SK-N-SH (cell line): ENCODE data around the gene LRRC46. TPM values are rescaled to one million over a fixed set of nuclear protein-coding genes. Genes with fewer than 3 reads are reported as not detected.

Experiments
- CTCF ChIA-PET: fragments of 300-600, 350-600 bp; formaldehyde crosslinking; extraction: SDS; loops from one replicate; lab custom pipeline; 2021; lab: Yijun Ruan, JAX
- POLR2A ChIA-PET: fragments of 350-600 bp; sonication (Branson Sonifier 250); formaldehyde crosslinking; extraction: SDS; loops from one replicate; lab custom pipeline; 2020; ENCODE audit warnings: antibody characterized with exemption, inconsistent platforms; lab: Yijun Ruan, JAX
- DNase-seq: peaks from one replicate; pipeline ENCODE4 v3.0.0; 2012
- H2AFZ ChIP-seq: fragments of 200-600 bp; sonication (generic); 2 replicates; pipeline ENCODE4 v1.8.1; 2016; ENCODE audit warnings: antibody characterized with exemption, mild to moderate bottlenecking, low read depth
- H3F3A ChIP-seq: fragments of 200-600 bp; sonication (generic); replicated peaks from 2 replicates; pipeline ENCODE3; 2016; ENCODE audit warnings: antibody characterized with exemption, mild to moderate bottlenecking; ENCODE audit not compliant: insufficient read depth
- H3K27ac ChIP-seq, 2 experiments: fragments of 200-500 bp in 1 of 2; fragments of 200-600 bp in 1 of 2; sonication (Bioruptor generic) in 1 of 2; sonication (generic), shearing (Covaris generic) in 1 of 2; 2 replicates each; pipeline versions ENCODE4 v1.5.1 to v1.6.1; 2014 to 2016; ENCODE audit warnings: low read depth in 2 of 2, inconsistent platforms in 1 of 2, low read length in 1 of 2, mild to moderate bottlenecking in 1 of 2, mixed read lengths in 1 of 2
- H3K27me3 ChIP-seq: fragments of 200-600 bp; sonication (generic), shearing (Covaris generic); 2 replicates; pipeline ENCODE4 v1.6.1; 2016; ENCODE audit warnings: mixed run types; ENCODE audit not compliant: insufficient read depth
- H3K36me3 ChIP-seq, 2 experiments: fragments of 200-500 bp in 1 of 2; fragments of 200-600 bp in 1 of 2; sonication (Bioruptor generic) in 1 of 2; sonication (generic) in 1 of 2; replicated peaks in 1 of 2; 2 replicates each; pipeline versions ENCODE3 to v1.5.1; 2014 to 2016; ENCODE audit warnings: low read length in 1 of 2, mild to moderate bottlenecking in 1 of 2; ENCODE audit not compliant: insufficient read depth in 2 of 2, control insufficient read depth in 1 of 2
- H3K4me1 ChIP-seq, 2 experiments: fragments of 200-500 bp in 1 of 2; fragments of 200-600 bp in 1 of 2; sonication (Bioruptor generic) in 1 of 2; sonication (generic), shearing (Covaris generic) in 1 of 2; 2 replicates each; pipeline versions ENCODE4 v1.5.1 to v1.6.1; 2014 to 2016; ENCODE audit warnings: low read depth in 1 of 2, low read length in 1 of 2, mixed run types in 1 of 2; ENCODE audit not compliant: insufficient read depth in 2 of 2, control insufficient read depth in 1 of 2
- H3K4me2 ChIP-seq: fragments of 200-600 bp; sonication (generic), shearing (Covaris generic); 2 replicates; pipeline ENCODE4 v1.6.1; 2017; ENCODE audit warnings: mixed run types
- H3K4me3 ChIP-seq, 2 experiments: fragments of 200-500 bp in 1 of 2; fragments of 200-600 bp in 1 of 2; sonication (Bioruptor generic) in 1 of 2; sonication (generic), shearing (Covaris generic) in 1 of 2; 2 replicates each; pipeline versions ENCODE4 v1.5.1 to v1.8.1; 2014 to 2016; ENCODE audit warnings: low read depth in 2 of 2, inconsistent platforms in 1 of 2, low read length in 1 of 2, mild to moderate bottlenecking in 1 of 2, mixed read lengths in 1 of 2, moderate library complexity in 1 of 2
- H3K79me2 ChIP-seq: fragments of 200-600 bp; sonication (generic); 2 replicates; pipeline ENCODE4 v1.8.1; 2017; ENCODE audit warnings: mild to moderate bottlenecking; ENCODE audit not compliant: insufficient read depth
- H3K9ac ChIP-seq: fragments of 200-600 bp; sonication (generic); 2 replicates; pipeline ENCODE4 v1.6.1; 2017; ENCODE audit warnings: mixed run types
- H3K9me2 ChIP-seq: fragments of 200-600 bp; sonication (generic); 2 replicates; pipeline ENCODE4 v1.6.1; 2017; ENCODE audit warnings: mixed run types
- H3K9me3 ChIP-seq: fragments of 200-600 bp; sonication (generic); 2 replicates; pipeline ENCODE4 v1.6.1; 2017; ENCODE audit warnings: mixed run types, mild to moderate bottlenecking, moderate library complexity
- H4K20me1 ChIP-seq: fragments of 200-600 bp; sonication (generic); 2 replicates; pipeline ENCODE4 v1.6.1; 2017; ENCODE audit warnings: mild to moderate bottlenecking, mixed run types; ENCODE audit not compliant: insufficient read depth
- CHD2 ChIP-seq: fragments of 150-350 bp; IDR thresholded peaks from 2 replicates; pipeline ENCODE4 v1.6.1; 2018; ENCODE audit warnings: low read length; ENCODE audit not compliant: partially characterized antibody
- ELF1 ChIP-seq: IDR thresholded peaks from 2 replicates; pipeline ENCODE4 v1.4.0; 2012
- EP300 ChIP-seq, 2 experiments: IDR thresholded peaks; 2 replicates each; pipeline versions ENCODE4 v1.4.0 to v1.6.1; 2012; ENCODE audit warnings: borderline replicate concordance in 1 of 2, low read depth in 1 of 2, low read length in 1 of 2
- EZH2phosphoT487 ChIP-seq: fragments of 200-600 bp; sonication (generic); IDR thresholded peaks from 2 replicates; pipeline ENCODE4 v1.6.1; 2017; ENCODE audit warnings: low read depth, mixed run types, mild to moderate bottlenecking, antibody characterized with exemption, moderate library complexity, borderline replicate concordance
- FOSL2 ChIP-seq: IDR thresholded peaks from 2 replicates; pipeline ENCODE4 v1.4.0; 2012; ENCODE audit warnings: low read depth, mild to moderate bottlenecking, moderate library complexity, borderline replicate concordance
- FOXJ3 ChIP-seq: sonication (generic); formaldehyde crosslinking; IDR thresholded peaks from 2 replicates; pipeline ENCODE4 v1.5.1; 2020; ENCODE audit warnings: mild to moderate bottlenecking, missing genetic modification reagents
- GABPA ChIP-seq: IDR thresholded peaks from 2 replicates; pipeline ENCODE4 v1.4.0; 2012; ENCODE audit warnings: low read depth, mild to moderate bottlenecking
- GATA2 ChIP-seq: sonication (generic); formaldehyde crosslinking; IDR thresholded peaks from 2 replicates; pipeline ENCODE4 v1.5.0; 2020; ENCODE audit warnings: mild to moderate bottlenecking, missing genetic modification reagents
- JUND ChIP-seq: IDR thresholded peaks from 2 replicates; pipeline ENCODE4 v1.4.0; 2012
- MXI1 ChIP-seq: IDR thresholded peaks from 2 replicates; pipeline ENCODE4 v1.6.1; 2012; ENCODE audit warnings: mild to moderate bottlenecking, low read depth, low read length, improper control_type of control experiment
- NFIC ChIP-seq: IDR thresholded peaks from 2 replicates; pipeline ENCODE4 v1.4.0; 2012; ENCODE audit warnings: borderline replicate concordance
- NRF1 ChIP-seq: IDR thresholded peaks from 2 replicates; pipeline ENCODE4 v1.6.1; 2012; ENCODE audit warnings: low read depth, mild to moderate bottlenecking, low read length
- PBX3 ChIP-seq: IDR thresholded peaks from 2 replicates; pipeline ENCODE4; 2012
- POLR2AphosphoS5 ChIP-seq: IDR thresholded peaks from 2 replicates; pipeline ENCODE4 v1.6.1; 2012; ENCODE audit warnings: low read depth, low read length
- RAD21 ChIP-seq: IDR thresholded peaks from 2 replicates; pipeline ENCODE4 v1.6.1; 2012; ENCODE audit warnings: mild to moderate bottlenecking, low read length
- RCOR1 ChIP-seq: fragments of 150-350 bp; IDR thresholded peaks from 2 replicates; pipeline ENCODE4 v1.6.1; 2017; ENCODE audit warnings: antibody characterized with exemption, low read length
- RFX5 ChIP-seq: IDR thresholded peaks from 2 replicates; pipeline ENCODE4 v1.6.1; 2012; ENCODE audit warnings: mild to moderate bottlenecking, improper control_type of control experiment, low read length
- RXRA ChIP-seq: IDR thresholded peaks from 2 replicates; pipeline ENCODE4 v1.4.0; 2012; ENCODE audit warnings: low read depth, mild to moderate bottlenecking, borderline replicate concordance
- SIN3A ChIP-seq: IDR thresholded peaks from 2 replicates; pipeline ENCODE4 v1.6.1; 2012; ENCODE audit warnings: low read depth, mild to moderate bottlenecking, low read length, moderate library complexity, borderline replicate concordance
- SMC3 ChIP-seq: IDR thresholded peaks from 2 replicates; pipeline ENCODE4 v1.6.1; 2012; ENCODE audit warnings: low read depth, low read length, improper control_type of control experiment
- TAF1 ChIP-seq: IDR thresholded peaks from 2 replicates; pipeline ENCODE4 v1.6.1; 2012; ENCODE audit warnings: low read depth, mild to moderate bottlenecking, low read length, moderate library complexity, borderline replicate concordance
- TCF12 ChIP-seq: IDR thresholded peaks from 2 replicates; pipeline ENCODE4 v1.4.0; 2012
- TEAD4 ChIP-seq: IDR thresholded peaks from 2 replicates; pipeline ENCODE4 v1.4.0; 2012; ENCODE audit warnings: mild to moderate bottlenecking, borderline replicate concordance; ENCODE audit not compliant: insufficient read depth
- ZBTB33 ChIP-seq: IDR thresholded peaks from 2 replicates; pipeline ENCODE4 v1.4.0; 2012; ENCODE audit warnings: low read depth, borderline replicate concordance
- WGBS: methylation state at CpG from one replicate; pipeline ENCODE4 v1.1.6; 2017; ENCODE audit warnings: low lambda C conversion rate; 5-methylcytosine and 5-hydroxymethylcytosine counted together
- polyA plus RNA-seq, 3 experiments: library from polyadenylated mRNA; depleted of rRNA; stranded (reverse); fragments of >200 nt; gene quantifications; 2 replicates each; pipeline ENCODE4 v1.2.3, GENCODE V29; 2012
- TF ChIP-seq, protein P1 (sequence below): fragments of 150-350 bp; IDR thresholded peaks from 2 replicates; pipeline ENCODE4 v1.6.1; 2017; ENCODE audit warnings: antibody characterized with exemption, low read length, low read depth, borderline replicate concordance
- TF ChIP-seq, protein P2 (sequence below): fragments of 200-600 bp; sonication (generic); IDR thresholded peaks from 2 replicates; pipeline ENCODE4 v1.6.1; 2017; ENCODE audit warnings: antibody characterized with exemption, mild to moderate bottlenecking, moderate library complexity

LRRC46 gene
- polyA plus RNA-seq, 1 of the 3 experiments (the other 2 are of a cell fraction), result 1.6 TPM

- ChIA-PET CTCF (interaction anchor here (0.6 to 4.1 kb wide), 22 partner anchors 10 to 164 kb away, joined by 3 to 40 read pairs (median 4); partner anchors contain the start of genes LRRC46, MRPL10, SCRN2 and TBX21), POLR2A (interaction anchor here (0.9 to 2.4 kb wide), 6 partner anchors 9 to 171 kb away, joined by 3 to 28 read pairs (median 4); partner anchors contain the start of genes KPNB1, LRRC46, MRPL10 and SP2)
- peak within 1 kb of the TSS; percentile 99 for H3K4me2 ChIP-seq
- H3K4me1 ChIP-seq, result peaks cover 11 to 26% of the 10 kb centered on the region in 2 experiments; a peak in 3 of 4 replicates
- H3K9ac ChIP-seq, result peak within 1 kb of the TSS; percentile 67
- peak within 1 kb of the TSS; percentile 77 for H2AFZ ChIP-seq
- H3K79me2 ChIP-seq, result peaks cover 12% of the 10 kb centered on the region; the same call in 1 of the 2 replicates
- peaks cover 7% of the 10 kb centered on the region for H3F3A ChIP-seq
- 5% methylated on average over 18 of the region's 21 CpGs for WGBS
- H3K27ac ChIP-seq, result peak within 1 kb of the TSS; percentile 37 to 88
- no peaks in the 10 kb centered on the region for H3K9me2 ChIP-seq
- peak; percentile 99 for DNase-seq
- H3K27me3 ChIP-seq, result no peaks in the 10 kb centered on the region
- no peaks in the 10 kb centered on the region for H4K20me1 ChIP-seq
- H3K4me3 ChIP-seq, result peak within 1 kb of the TSS; percentile 90 to 93
- H3K36me3 ChIP-seq, result peaks cover 31 to 45% of the 10 kb centered on the region in 2 experiments
- H3K9me3 ChIP-seq, result no peaks in the 10 kb centered on the region
- no peak; the same call in 1 of the 2 replicates for TF ChIP-seq NRF1
- TF ChIP-seq TEAD4, result no peak
- no peak; the same call in 1 of the 2 replicates for TF ChIP-seq JUND
- TF ChIP-seq ELF1, result peak; percentile 94
- TF ChIP-seq CHD2, result peak; percentile 93
- TF ChIP-seq POLR2AphosphoS5, result peak; percentile 83
- TF ChIP-seq FOXJ3, result no peak
- peak; percentile 89 for TF ChIP-seq GABPA
- TF ChIP-seq RXRA, result no peak
- TF ChIP-seq RAD21, result peak; percentile 15; the same call in 1 of the 2 replicates
- peak; percentile 78 for TF ChIP-seq NFIC
- TF ChIP-seq RCOR1, result peak; percentile 72; the same call in 1 of the 2 replicates
- TF ChIP-seq, protein P1, sequence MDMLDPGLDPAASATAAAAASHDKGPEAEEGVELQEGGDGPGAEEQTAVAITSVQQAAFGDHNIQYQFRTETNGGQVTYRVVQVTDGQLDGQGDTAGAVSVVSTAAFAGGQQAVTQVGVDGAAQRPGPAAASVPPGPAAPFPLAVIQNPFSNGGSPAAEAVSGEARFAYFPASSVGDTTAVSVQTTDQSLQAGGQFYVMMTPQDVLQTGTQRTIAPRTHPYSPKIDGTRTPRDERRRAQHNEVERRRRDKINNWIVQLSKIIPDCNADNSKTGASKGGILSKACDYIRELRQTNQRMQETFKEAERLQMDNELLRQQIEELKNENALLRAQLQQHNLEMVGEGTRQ, result no peak
- TF ChIP-seq EP300 (IDR thresholded peaks at IDR 0.05; ENCODE audit: borderline replicate concordance in 1 of 2, low read depth in 1 of 2, low read length in 1 of 2), result no peak
- TF ChIP-seq PBX3, result no peak
- no peak; the same call in 1 of the 2 replicates for TF ChIP-seq TCF12
- peak; percentile 95 for TF ChIP-seq MXI1
- peak; percentile 73 for TF ChIP-seq GATA2 (CRISPR knock-in tag)
- peak; percentile 80 for TF ChIP-seq TAF1
- no peak for TF ChIP-seq EZH2phosphoT487
- TF ChIP-seq RFX5, result peak; percentile 76; the same call in 1 of the 2 replicates
- peak; percentile 95 for TF ChIP-seq SIN3A
- no peak; the same call in 1 of the 2 replicates for TF ChIP-seq SMC3
- TF ChIP-seq FOSL2, result peak; percentile 70; the same call in 1 of the 2 replicates
- TF ChIP-seq ZBTB33, result no peak
- TF ChIP-seq, protein P2, sequence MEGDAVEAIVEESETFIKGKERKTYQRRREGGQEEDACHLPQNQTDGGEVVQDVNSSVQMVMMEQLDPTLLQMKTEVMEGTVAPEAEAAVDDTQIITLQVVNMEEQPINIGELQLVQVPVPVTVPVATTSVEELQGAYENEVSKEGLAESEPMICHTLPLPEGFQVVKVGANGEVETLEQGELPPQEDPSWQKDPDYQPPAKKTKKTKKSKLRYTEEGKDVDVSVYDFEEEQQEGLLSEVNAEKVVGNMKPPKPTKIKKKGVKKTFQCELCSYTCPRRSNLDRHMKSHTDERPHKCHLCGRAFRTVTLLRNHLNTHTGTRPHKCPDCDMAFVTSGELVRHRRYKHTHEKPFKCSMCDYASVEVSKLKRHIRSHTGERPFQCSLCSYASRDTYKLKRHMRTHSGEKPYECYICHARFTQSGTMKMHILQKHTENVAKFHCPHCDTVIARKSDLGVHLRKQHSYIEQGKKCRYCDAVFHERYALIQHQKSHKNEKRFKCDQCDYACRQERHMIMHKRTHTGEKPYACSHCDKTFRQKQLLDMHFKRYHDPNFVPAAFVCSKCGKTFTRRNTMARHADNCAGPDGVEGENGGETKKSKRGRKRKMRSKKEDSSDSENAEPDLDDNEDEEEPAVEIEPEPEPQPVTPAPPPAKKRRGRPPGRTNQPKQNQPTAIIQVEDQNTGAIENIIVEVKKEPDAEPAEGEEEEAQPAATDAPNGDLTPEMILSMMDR, result peak; percentile 57
Observed at GRCh38 chr17:47821424-47822391, 9.8 kb upstream of the LRRC46 start, which contains the start of gene OSBPL7. Gene OSBPL7, minus strand, starts transcription at chr17:47821794. Its CDS starts 1,516 bp downstream, at chr17:47820278.
